Uterus (tissue), 4 donors: ENCODE measurements around the gene CDK5RAP3. TPM values are rescaled to one million over a fixed set of nuclear protein-coding genes. Genes with fewer than 3 reads are reported as not detected.
"Not testable (repeated sequence)": the region's sequence is repeated elsewhere in the genome, so short reads cannot be mapped to it uniquely, and the experiment has no call there.

ENCODE experiments used
- DNase-seq, 2 donors: peaks; one replicate each; pipeline ENCODE4 v3.0.0-alpha.2; 2019 to 2020
- H3K27ac ChIP-seq, 2 donors: fragments of 200-600 bp; sonication (generic); 1 replicate in 1 of 2; 2 replicates in 1 of 2; pipeline ENCODE4 v1.5.1; 2016 to 2018
- H3K27me3 ChIP-seq, 2 donors: fragments of 200-600 bp; sonication (generic); one replicate each; pipeline ENCODE4 v1.5.1; 2018 to 2019; ENCODE audit warnings: control low read depth in 1 of 2
- H3K36me3 ChIP-seq, 2 donors: fragments of 200-600 bp; sonication (generic); one replicate each; pipeline ENCODE4 v1.5.1; 2019; ENCODE audit warnings: control low read depth in 1 of 2
- H3K4me1 ChIP-seq, 2 donors: fragments of 200-600 bp; sonication (generic); one replicate each; pipeline ENCODE4 v1.5.1; 2018 to 2019; ENCODE audit warnings: control low read depth in 1 of 2
- H3K4me3 ChIP-seq, 2 donors: fragments of 200-600 bp; sonication (generic); 1 replicate in 1 of 2; 2 replicates in 1 of 2; pipeline ENCODE4 v1.5.1; 2018 to 2019; ENCODE audit warnings: mild to moderate bottlenecking in 1 of 2
- H3K9me3 ChIP-seq, 2 donors: fragments of 200-600 bp; sonication (generic); one replicate each; pipeline ENCODE4 v1.5.1; 2019; ENCODE audit warnings: control low read depth in 1 of 2
- CTCF ChIP-seq, 4 experiments: fragments of 200-600 bp in 2 of 4; fragments of 450-650 bp in 2 of 4; sonication (generic) in 2 of 4; IDR thresholded peaks; one replicate each; pipeline ENCODE4 v1.5.1; 2016 to 2019; ENCODE audit warnings: antibody characterized with exemption in 4 of 4, mild to moderate bottlenecking in 2 of 4, moderate library complexity in 1 of 4
- POLR2A ChIP-seq, 2 donors: fragments of 450-650 bp; IDR thresholded peaks; one replicate each; pipeline ENCODE4 v1.6.1; 2016; ENCODE audit warnings: antibody characterized with exemption in 2 of 2, mild to moderate bottlenecking in 1 of 2, moderate library complexity in 1 of 2
- intact Hi-C: fragments of 100-400 bp; cut with DNase I; formaldehyde crosslinking; loops from one replicate; pipeline ENCODE4 v1.15.1; 2023; ENCODE audit warnings: low total_unique reads
- total RNA-seq, 4 donors: library from RNA; depleted of rRNA in 3 of 4; stranded (reverse); fragments of >200 nt in 3 of 4; gene quantifications; one replicate each; pipeline versions ENCODE4 v1.1.0 to v1.2.4, GENCODE V29; 2014 to 2023
- donor health status: DM: yes; HTN: yes; CAD: no.

Gene CDK5RAP3
- total RNA-seq, 4 donors from 2014 or later: 118 to 180 (median 146) TPM

DNA sequence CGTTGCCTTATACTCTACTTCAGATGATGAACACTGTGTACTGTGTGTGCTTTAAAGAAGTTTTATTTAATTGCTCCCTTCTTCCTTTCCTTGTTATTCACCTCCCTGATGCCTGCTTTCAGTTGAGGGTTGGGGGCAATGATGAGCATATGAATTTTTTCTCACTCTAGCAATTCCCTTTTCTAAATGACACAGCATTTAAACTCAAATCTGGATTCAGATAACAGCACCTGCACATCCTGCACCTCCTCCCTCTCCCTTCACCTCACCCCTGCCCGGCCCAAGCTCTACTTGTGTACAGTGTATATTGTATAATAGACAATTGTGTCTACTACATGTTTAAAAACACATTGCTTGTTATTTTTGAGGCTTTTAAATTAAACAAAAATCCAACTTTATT is 42.5 kb upstream of the CDK5RAP3 start:
- Histone ChIP-seq H3K4me3 (no peak overlapping the region), H3K36me3 (no peaks in the 10 kb centered on the region), H3K27me3 (no peaks in the 10 kb centered on the region), H3K4me1 (no peaks in the 10 kb centered on the region), H3K9me3 (no peaks in the 10 kb centered on the region), H3K27ac (no peak overlapping the region)
- no peak for TF ChIP-seq POLR2A (IDR thresholded peaks at IDR 0.05)
- no peak for TF ChIP-seq CTCF (IDR thresholded peaks at IDR 0.05)
- intact Hi-C loops: no loop called here
- no peak for DNase-seq

DNA sequence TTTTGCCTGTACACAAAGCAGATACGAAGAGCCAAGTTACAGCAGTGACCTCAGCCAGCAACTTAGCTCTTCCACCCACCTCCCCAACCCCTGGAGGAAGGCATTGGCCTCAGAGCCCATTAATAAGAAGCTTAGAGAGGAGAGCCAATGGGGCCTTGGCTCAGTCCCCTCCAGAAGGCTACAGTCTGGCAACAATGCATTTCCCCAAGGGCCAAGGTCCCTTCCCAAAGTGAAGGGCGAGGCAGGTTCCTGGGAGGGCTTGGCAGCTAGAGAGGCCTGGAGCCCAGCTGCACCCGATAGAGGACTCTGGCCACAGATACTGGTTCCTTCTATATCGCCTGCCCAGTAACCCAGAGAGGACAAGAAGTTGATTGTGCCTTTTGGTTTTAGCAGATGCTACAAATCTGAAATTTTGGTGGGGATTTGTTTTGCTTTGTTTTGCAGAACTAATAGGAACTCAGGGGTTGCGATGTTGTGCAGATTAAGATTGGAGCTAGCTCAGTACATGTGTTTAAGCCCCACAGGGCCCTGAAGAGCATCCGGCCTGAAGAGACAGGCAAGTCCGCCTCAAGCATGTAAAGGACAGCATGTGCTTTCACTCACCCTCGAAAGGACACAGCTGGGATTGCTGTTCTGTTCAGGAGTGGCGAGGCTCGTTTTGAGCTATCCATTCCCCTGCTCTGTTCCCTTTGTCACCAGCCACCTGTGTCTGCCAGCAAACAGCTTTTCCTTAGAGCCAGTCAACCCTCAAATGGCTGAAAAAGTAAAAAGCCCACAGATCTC is 41.5 kb upstream of the CDK5RAP3 start:
- no peaks in the 10 kb centered on the region for H3K36me3 ChIP-seq
- TF ChIP-seq CTCF (IDR thresholded peaks at IDR 0.05): no peak
- no peak for TF ChIP-seq POLR2A (IDR thresholded peaks at IDR 0.05)
- H3K9me3 ChIP-seq: no peaks in the 10 kb centered on the region

DNA sequence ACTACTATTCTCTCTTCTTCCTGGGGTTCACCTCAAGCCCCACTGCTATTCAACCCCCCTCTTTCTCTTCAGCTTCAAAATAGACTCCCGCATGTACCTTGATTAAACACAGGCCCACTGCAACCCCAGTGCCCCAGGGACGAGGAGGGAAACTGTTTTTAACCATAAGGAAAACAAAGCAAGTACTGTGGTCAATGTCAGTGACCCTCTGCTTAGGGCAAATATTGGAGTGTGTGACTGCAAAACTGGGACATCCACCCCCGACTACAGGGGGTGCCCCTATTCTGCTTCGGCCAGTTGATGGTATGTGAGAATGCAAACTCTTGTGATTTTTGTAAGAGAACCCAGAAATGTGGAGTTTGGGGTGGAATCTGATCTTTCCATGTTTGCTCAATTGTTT is 39.1 kb upstream of the CDK5RAP3 start:
- no peaks in the 10 kb centered on the region for H3K4me1 ChIP-seq
- H3K36me3 ChIP-seq: no peaks in the 10 kb centered on the region
- H3K27ac ChIP-seq: no peak overlapping the region
- no peaks in the 10 kb centered on the region for H3K27me3 ChIP-seq
- H3K9me3 ChIP-seq: no peaks in the 10 kb centered on the region
- no peak overlapping the region for H3K4me3 ChIP-seq
- no peak for DNase-seq
- TF ChIP-seq POLR2A (IDR thresholded peaks at IDR 0.05) (no peak), CTCF (IDR thresholded peaks at IDR 0.05) (no peak)
- intact Hi-C loops: no loop called here

More for the DNA sequence above, 41.5 kb upstream of the CDK5RAP3 start:
- intact Hi-C loops: no loop called here
- DNase-seq: no peak
- Histone ChIP-seq H3K27me3 (no peaks in the 10 kb centered on the region), H3K4me3 (no peak overlapping the region), H3K4me1 (no peaks in the 10 kb centered on the region), H3K27ac (no peak overlapping the region)

DNA sequence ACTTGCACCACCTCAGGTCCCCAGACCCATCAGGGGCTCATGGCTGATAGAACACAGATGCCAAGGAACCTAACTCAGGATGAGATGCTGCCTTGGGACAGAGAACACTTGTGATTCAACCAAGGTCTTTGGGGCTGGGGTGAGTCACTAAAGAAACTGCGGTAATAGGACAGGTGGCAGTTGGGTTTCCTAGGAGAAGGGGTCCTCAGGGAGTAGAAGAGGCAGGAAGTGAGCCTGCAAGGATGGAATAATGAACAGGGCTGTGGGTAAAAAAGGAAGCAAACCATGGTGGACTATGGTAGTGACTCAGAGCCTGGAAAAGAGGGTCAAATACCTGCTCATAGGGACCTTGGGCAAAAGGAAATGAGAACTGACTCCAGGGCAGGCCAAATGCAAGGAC is 36.1 kb upstream of the CDK5RAP3 start:
- no peak for DNase-seq
- no peaks in the 10 kb centered on the region for H3K4me1 ChIP-seq
- no peak overlapping the region for H3K4me3 ChIP-seq
- no peaks in the 10 kb centered on the region for H3K9me3 ChIP-seq
- no peak overlapping the region for H3K27ac ChIP-seq
- TF ChIP-seq POLR2A (IDR thresholded peaks at IDR 0.05) (no peak), CTCF (IDR thresholded peaks at IDR 0.05) (no peak)
- H3K36me3 ChIP-seq: no peaks in the 10 kb centered on the region
- intact Hi-C loops: no loop called here
- no peaks in the 10 kb centered on the region for H3K27me3 ChIP-seq

DNA sequence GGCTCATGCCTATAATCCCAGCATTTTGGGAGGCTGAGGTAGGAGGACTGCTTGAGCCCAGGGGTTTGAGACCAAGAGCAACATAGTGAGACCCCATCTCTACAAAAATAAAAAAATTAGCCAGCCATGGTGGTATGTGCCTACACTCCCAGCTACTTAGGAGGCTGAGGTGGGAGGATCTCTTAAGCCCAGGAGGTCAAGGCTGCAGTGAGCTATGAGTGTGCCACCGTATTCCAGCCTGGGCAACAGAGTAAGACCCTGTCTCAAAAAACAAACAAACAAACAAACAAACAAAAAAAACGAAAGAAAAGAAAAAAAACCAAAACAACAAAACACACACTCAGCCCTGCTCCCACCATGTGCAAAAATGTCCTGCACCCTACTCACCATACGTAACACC is 35.4 kb upstream of the CDK5RAP3 start:
- H3K4me1 ChIP-seq, H3K9me3 ChIP-seq, H3K36me3 ChIP-seq, DNase-seq, H3K27ac ChIP-seq, intact Hi-C loops, H3K27me3 ChIP-seq, H3K4me3 ChIP-seq: not testable (repeated sequence)
